Muscle layer of colon (tissue), 2 donors: Measurements from ENCODE around the gene CTIF.

Experiments
- H3K27ac ChIP-seq: one replicate; pipeline ENCODE4 v1.7.0; 2013; ENCODE audit warnings: low read depth, mild to moderate bottlenecking, low read length, moderate library complexity
- H3K27me3 ChIP-seq, 2 donors: one replicate each; pipeline ENCODE4 v1.7.0; 2013; ENCODE audit warnings: low read length in 2 of 2, mild to moderate bottlenecking in 2 of 2; ENCODE audit not compliant: insufficient read depth in 2 of 2, control insufficient read depth in 1 of 2
- H3K36me3 ChIP-seq: one replicate; pipeline ENCODE4 v1.7.0; 2013; ENCODE audit warnings: mild to moderate bottlenecking, low read length; ENCODE audit not compliant: insufficient read depth
- H3K4me1 ChIP-seq: one replicate; pipeline ENCODE4 v1.7.0; 2013; ENCODE audit warnings: mild to moderate bottlenecking, low read length; ENCODE audit not compliant: insufficient read depth
- H3K4me3 ChIP-seq, 2 donors: one replicate each; pipeline ENCODE4 v1.7.0; 2013; ENCODE audit warnings: low read length in 2 of 2, low read depth in 1 of 2, mild to moderate bottlenecking in 1 of 2, moderate library complexity in 1 of 2
- H3K9ac ChIP-seq: one replicate; pipeline ENCODE4 v1.7.0; 2013; ENCODE audit warnings: low read length
- H3K9me3 ChIP-seq: one replicate; pipeline ENCODE4 v1.7.0; 2013; ENCODE audit warnings: mild to moderate bottlenecking, low read length
- donor health status: abdominal sarcoma.
- donor health status: Adenocarcinoma of cecum.

Gene CTIF

GRCh38 chr18:48609820-48610815 is 71.3 kb downstream of the CTIF start:
- Histone ChIP-seq H3K27me3 (no peaks in the 10 kb centered on the region), H3K9me3 (no peaks in the 10 kb centered on the region), H3K4me1 (peaks cover 21% of the 10 kb centered on the region), H3K9ac (no peak overlapping the region), H3K27ac (no peak overlapping the region), H3K36me3 (no peaks in the 10 kb centered on the region), H3K4me3 (no peak overlapping the region)

GRCh38 chr18:48611203-48611602 is 72.4 kb downstream of the CTIF start:
- no peak overlapping the region for H3K4me3 ChIP-seq
- H3K36me3 ChIP-seq = no peaks in the 10 kb centered on the region
- H3K27me3 ChIP-seq = no peaks in the 10 kb centered on the region
- H3K4me1 ChIP-seq = peaks cover 21% of the 10 kb centered on the region
- H3K27ac ChIP-seq = no peak overlapping the region
- H3K9me3 ChIP-seq = no peaks in the 10 kb centered on the region
- no peak overlapping the region for H3K9ac ChIP-seq

- H3K27me3 ChIP-seq = no peaks in the 10 kb centered on the region
- H3K4me1 ChIP-seq = peaks cover 19% of the 10 kb centered on the region
- H3K9me3 ChIP-seq = no peaks in the 10 kb centered on the region
- no peak overlapping the region for H3K9ac ChIP-seq
- H3K4me3 ChIP-seq = no peak overlapping the region
- H3K36me3 ChIP-seq = no peaks in the 10 kb centered on the region
- H3K27ac ChIP-seq = no peak overlapping the region
Observed at GRCh38 chr18:48611785-48612480, 73.1 kb downstream of the CTIF start.

GRCh38 chr18:48612511-48612910 is 73.7 kb downstream of the CTIF start:
- Histone ChIP-seq H3K27me3 (no peaks in the 10 kb centered on the region), H3K9me3 (no peaks in the 10 kb centered on the region), H3K4me1 (peaks cover 13% of the 10 kb centered on the region), H3K9ac (no peak overlapping the region), H3K4me3 (no peak overlapping the region), H3K27ac (no peak overlapping the region), H3K36me3 (no peaks in the 10 kb centered on the region)

GRCh38 chr18:48612917-48613316 is 74.1 kb downstream of the CTIF start:
- peaks cover 13% of the 10 kb centered on the region for H3K4me1 ChIP-seq
- no peak overlapping the region for H3K9ac ChIP-seq

GRCh38 chr18:48613589-48614404 is 75.0 kb downstream of the CTIF start:
- Histone ChIP-seq H3K9me3 (no peaks in the 10 kb centered on the region), H3K9ac (no peak overlapping the region), H3K27me3 (no peaks in the 10 kb centered on the region), H3K36me3 (peaks cover 8% of the 10 kb centered on the region), H3K27ac (no peak overlapping the region), H3K4me3 (no peak overlapping the region), H3K4me1 (peaks cover 13% of the 10 kb centered on the region)

More at GRCh38 chr18:48612917-48613316, 74.1 kb downstream of the CTIF start:
- H3K27me3 ChIP-seq = no peaks in the 10 kb centered on the region
- no peaks in the 10 kb centered on the region for H3K36me3 ChIP-seq
- no peak overlapping the region for H3K4me3 ChIP-seq
- H3K9me3 ChIP-seq = no peaks in the 10 kb centered on the region
- no peak overlapping the region for H3K27ac ChIP-seq

- Histone ChIP-seq H3K4me3 (no peak overlapping the region), H3K4me1 (peaks cover 13% of the 10 kb centered on the region), H3K27ac (no peak overlapping the region), H3K9ac (no peak overlapping the region), H3K9me3 (no peaks in the 10 kb centered on the region), H3K27me3 (no peaks in the 10 kb centered on the region), H3K36me3 (peaks cover 22% of the 10 kb centered on the region)
Observed at GRCh38 chr18:48615566-48616401, 77.0 kb downstream of the CTIF start.

- no peak overlapping the region for H3K27ac ChIP-seq
- H3K4me1 ChIP-seq = peaks cover 13% of the 10 kb centered on the region
- H3K9ac ChIP-seq = no peak overlapping the region
- H3K36me3 ChIP-seq = peaks cover 31% of the 10 kb centered on the region
- no peak overlapping the region for H3K4me3 ChIP-seq
- no peaks in the 10 kb centered on the region for H3K9me3 ChIP-seq
- H3K27me3 ChIP-seq = no peaks in the 10 kb centered on the region
Observed at GRCh38 chr18:48616484-48617255, 77.8 kb downstream of the CTIF start.

- no peak overlapping the region for H3K27ac ChIP-seq
- no peaks in the 10 kb centered on the region for H3K27me3 ChIP-seq
- peaks cover 31% of the 10 kb centered on the region for H3K36me3 ChIP-seq
- no peak overlapping the region for H3K4me3 ChIP-seq
- H3K4me1 ChIP-seq = peaks cover 11% of the 10 kb centered on the region
- H3K9me3 ChIP-seq = no peaks in the 10 kb centered on the region
- no peak overlapping the region for H3K9ac ChIP-seq
Observed at GRCh38 chr18:48617844-48618497, 79.1 kb downstream of the CTIF start.

- H3K36me3 ChIP-seq = peaks cover 31% of the 10 kb centered on the region
- no peaks in the 10 kb centered on the region for H3K9me3 ChIP-seq
- no peak overlapping the region for H3K9ac ChIP-seq
- H3K27me3 ChIP-seq = no peaks in the 10 kb centered on the region
- H3K27ac ChIP-seq = no peak overlapping the region
- peaks cover 8% of the 10 kb centered on the region for H3K4me1 ChIP-seq
- no peak overlapping the region for H3K4me3 ChIP-seq
Observed at GRCh38 chr18:48619016-48619415, 80.2 kb downstream of the CTIF start.
